Prostate gland (tissue), 2 donors: ENCODE measurements around the gene TEX261.

ENCODE experiments used
- CTCF ChIP-seq, 4 experiments: fragments of 200-600 bp in 2 of 4; fragments of 450-650 bp in 2 of 4; sonication (generic) in 2 of 4; IDR thresholded peaks; 1 replicate in 3 of 4; 2 replicates in 1 of 4; pipeline ENCODE4 v1.5.1; 2016 to 2019; ENCODE audit warnings: antibody characterized with exemption in 4 of 4, mild to moderate bottlenecking in 2 of 4, moderate library complexity in 2 of 4
- POLR2A ChIP-seq: fragments of 450-650 bp; IDR thresholded peaks from one replicate; pipeline ENCODE4 v1.6.1; 2016; ENCODE audit warnings: antibody characterized with exemption, mild to moderate bottlenecking
- POLR2AphosphoS5 ChIP-seq: sonication (generic); formaldehyde crosslinking; IDR thresholded peaks from one replicate; pipeline ENCODE4 v1.6.1; 2017; ENCODE audit warnings: antibody characterized with exemption

- TF ChIP-seq CTCF (IDR thresholded peaks at IDR 0.05) (peak; percentile 51 to 81 (median 73)), POLR2A (no peak), POLR2AphosphoS5 (peak; percentile 39)
Measured at GRCh38 chr2:70964596-70965386, 29.9 kb downstream of the TEX261 start.
